Large intestine (tissue), 12 donors: ENCODE data around the gene RNF166. TPM values are rescaled to one million over a fixed set of nuclear protein-coding genes. Genes with fewer than 3 reads are reported as not detected.

Source experiments
- DNase-seq, 2 donors: peaks; one replicate each; pipeline versions ENCODE4 v3.0.0 to v3.0.0-alpha.2; 2013
- H3K27ac ChIP-seq: one replicate; pipeline ENCODE4 v1.5.1; 2013; ENCODE audit warnings: low read length
- H3K27me3 ChIP-seq: 2 replicates; pipeline ENCODE4 v1.6.1; 2013; ENCODE audit warnings: low read length; ENCODE audit not compliant: control insufficient read depth, insufficient read depth
- H3K36me3 ChIP-seq: 2 replicates; pipeline ENCODE4 v1.6.1; 2013; ENCODE audit warnings: low read length; ENCODE audit not compliant: control insufficient read depth, insufficient read depth
- H3K4me1 ChIP-seq: one replicate; pipeline ENCODE4 v1.6.1; 2013; ENCODE audit warnings: low read length; ENCODE audit not compliant: control insufficient read depth, insufficient read depth
- H3K4me3 ChIP-seq: one replicate; pipeline ENCODE4 v1.5.1; 2013; ENCODE audit warnings: low read length
- H3K9me3 ChIP-seq: one replicate; pipeline ENCODE4 v1.6.1; 2013; ENCODE audit warnings: mild to moderate bottlenecking, low read depth, low read length, moderate library complexity; ENCODE audit not compliant: control insufficient read depth
- WGBS: methylation state at CpG from one replicate; pipeline ENCODE4 v1.1.5; 2013; ENCODE audit warnings: low lambda C conversion rate; ENCODE audit not compliant: insufficient coverage; 5-methylcytosine and 5-hydroxymethylcytosine counted together
- long read RNA-seq, 11 donors: transcript quantifications; one replicate each; lab custom pipeline, GENCODE V29; 2026
- polyA plus RNA-seq: library from polyadenylated mRNA; unstranded; fragments of 120-200 nt; gene quantifications from one replicate; pipeline ENCODE4 v1.2.1, GENCODE V29; 2013

RNF166 gene, protein sequence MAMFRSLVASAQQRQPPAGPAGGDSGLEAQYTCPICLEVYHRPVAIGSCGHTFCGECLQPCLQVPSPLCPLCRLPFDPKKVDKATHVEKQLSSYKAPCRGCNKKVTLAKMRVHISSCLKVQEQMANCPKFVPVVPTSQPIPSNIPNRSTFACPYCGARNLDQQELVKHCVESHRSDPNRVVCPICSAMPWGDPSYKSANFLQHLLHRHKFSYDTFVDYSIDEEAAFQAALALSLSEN
- 13.3 TPM for polyA plus RNA-seq
- long read RNA-seq, donor 1, partial matches to known transcripts, result 0 of 4 reads
- long read RNA-seq, donor 1, other reads (novel, unspliced or antisense), result 0 of 4 reads
- long read RNA-seq, donor 2, partial matches to known transcripts, result 0 of 3 reads
- long read RNA-seq, donor 2, other reads (novel, unspliced or antisense), result 0 of 3 reads
- long read RNA-seq, donor 3, result 0 reads
- long read RNA-seq, donor 4, result 0 reads
- long read RNA-seq, donor 5, partial matches to known transcripts, result 0 of 2 reads
- long read RNA-seq, donor 5, other reads (novel, unspliced or antisense), result 0 of 2 reads
- long read RNA-seq, donor 6, partial matches to known transcripts, result 0 of 1 reads
- long read RNA-seq, donor 6, other reads (novel, unspliced or antisense), result 0 of 1 reads
- long read RNA-seq, donor 7, partial matches to known transcripts, result 0 of 2 reads
- long read RNA-seq, donor 7, other reads (novel, unspliced or antisense), result 0 of 2 reads
- long read RNA-seq, donor 8, partial matches to known transcripts, result 0 of 1 reads
- long read RNA-seq, donor 8, other reads (novel, unspliced or antisense), result 0 of 1 reads
- long read RNA-seq, donor 9, partial matches to known transcripts, result 0 of 2 reads
- long read RNA-seq, donor 9, other reads (novel, unspliced or antisense), result 0 of 2 reads
- long read RNA-seq, donor 10, partial matches to known transcripts, result 0 of 1 reads
- long read RNA-seq, donor 10, other reads (novel, unspliced or antisense), result 0 of 1 reads
- long read RNA-seq, donor 11, partial matches to known transcripts, result 0 of 4 reads
- long read RNA-seq, donor 11, other reads (novel, unspliced or antisense), result 0 of 4 reads

DNA sequence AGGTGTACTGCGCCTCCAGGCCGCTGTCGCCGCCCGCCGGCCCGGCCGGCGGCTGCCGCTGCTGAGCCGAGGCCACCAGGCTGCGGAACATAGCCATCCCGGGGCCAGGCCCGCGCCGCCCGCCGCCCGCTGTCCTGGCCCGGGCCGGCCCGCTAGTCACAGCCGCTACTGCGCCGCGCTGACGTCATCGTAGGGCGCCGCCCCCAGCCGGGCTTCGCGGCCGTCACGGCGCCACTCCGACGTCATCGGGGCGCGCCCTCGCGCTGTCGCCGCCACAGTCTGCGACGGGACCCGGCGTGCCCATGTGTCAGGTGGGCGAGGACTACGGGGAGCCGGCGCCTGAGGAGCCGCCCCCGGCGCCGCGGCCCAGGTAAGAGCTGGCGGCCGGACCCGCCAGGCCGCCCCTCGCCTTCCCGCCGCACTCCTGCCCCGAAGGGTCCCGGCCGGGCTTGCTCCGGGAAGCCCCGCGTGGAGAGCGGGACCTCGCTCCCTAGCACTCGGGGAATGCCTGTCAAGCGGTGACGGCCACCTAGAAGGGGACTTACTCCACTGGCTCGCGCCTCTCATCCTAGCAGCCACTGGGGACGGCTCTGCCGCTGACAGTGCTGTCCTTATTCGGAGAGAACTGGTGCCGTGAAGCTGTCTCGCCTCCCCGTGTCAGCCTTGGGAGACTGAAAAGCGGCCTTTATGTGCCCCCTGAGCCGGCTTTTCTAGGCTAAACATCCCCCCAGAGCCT lies at the start of gene RNF166, which contains the start of gene CTU2:
TSS of gene RNF166 (minus strand) at position 180 of the 736 bp plus-strand sequence. CDS start at position 97, 83 bp downstream.
TSS of gene CTU2 (plus strand) at position 275 of the 736 bp plus-strand sequence. CDS start at position 303, 28 bp downstream.
- H3K9me3 ChIP-seq, result no peaks in the 10 kb centered on the region
- WGBS, result 0% methylated on average over 1 of the region's 86 CpGs
- no peak within 1 kb of the TSS for H3K27ac ChIP-seq
- H3K36me3 ChIP-seq, result peaks cover 3% of the 10 kb centered on the region
- H3K27me3 ChIP-seq, result no peaks in the 10 kb centered on the region
- H3K4me1 ChIP-seq, result peaks cover 12% of the 10 kb centered on the region
- DNase-seq, result peak; percentile 88 to 90
- peak within 1 kb of the TSS; percentile 88 for H3K4me3 ChIP-seq

DNA sequence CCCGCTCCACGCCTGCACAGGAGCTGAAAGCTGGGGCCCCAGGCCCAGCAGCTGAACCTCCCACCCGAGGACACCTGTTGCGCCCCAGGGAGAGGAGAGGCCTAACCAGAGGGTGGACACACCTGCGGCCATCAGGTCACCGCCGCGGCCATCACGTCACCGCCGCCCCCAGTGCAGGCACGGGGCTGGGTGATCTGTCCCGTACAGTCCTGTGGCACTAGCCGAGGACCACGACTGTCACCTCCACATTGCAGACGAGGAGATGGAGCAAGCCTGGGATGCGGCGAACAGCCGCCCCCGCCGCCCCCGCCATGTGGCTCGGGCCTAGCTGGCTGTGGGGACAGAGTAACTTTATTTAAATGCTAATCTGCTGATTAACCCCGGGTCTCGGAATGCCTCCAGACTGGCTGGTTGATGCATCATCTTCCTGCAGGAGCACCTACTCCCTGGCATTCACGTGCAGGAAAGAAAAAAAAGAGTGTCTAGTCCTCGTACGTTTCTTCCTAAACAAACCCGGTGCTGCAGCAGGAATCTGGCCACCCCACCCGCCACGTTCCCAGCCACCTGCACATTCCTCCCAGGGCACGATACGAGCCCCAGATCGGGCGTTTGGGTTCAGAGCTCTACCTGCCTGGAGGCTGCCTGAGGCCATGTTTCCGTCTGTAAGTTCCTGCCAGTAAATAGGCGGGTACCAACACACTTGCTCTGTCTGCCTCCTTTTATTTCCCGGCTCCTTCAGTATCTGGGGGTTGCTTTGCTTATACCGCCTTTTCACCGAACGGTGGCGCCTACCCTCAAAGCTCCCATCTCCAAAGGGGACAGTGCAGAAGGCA lies 48.9 kb upstream of the RNF166 start:
- H3K4me3 ChIP-seq, result no peak overlapping the region
- peaks cover 11% of the 10 kb centered on the region for H3K4me1 ChIP-seq
- H3K27ac ChIP-seq, result no peak overlapping the region
- peaks cover 10% of the 10 kb centered on the region for H3K9me3 ChIP-seq
- peaks cover 13% of the 10 kb centered on the region for H3K36me3 ChIP-seq
- DNase-seq, result no peak
- no CpG with 5 or more reads among the region's 42 CpGs for WGBS
- H3K27me3 ChIP-seq, result no peaks in the 10 kb centered on the region

DNA sequence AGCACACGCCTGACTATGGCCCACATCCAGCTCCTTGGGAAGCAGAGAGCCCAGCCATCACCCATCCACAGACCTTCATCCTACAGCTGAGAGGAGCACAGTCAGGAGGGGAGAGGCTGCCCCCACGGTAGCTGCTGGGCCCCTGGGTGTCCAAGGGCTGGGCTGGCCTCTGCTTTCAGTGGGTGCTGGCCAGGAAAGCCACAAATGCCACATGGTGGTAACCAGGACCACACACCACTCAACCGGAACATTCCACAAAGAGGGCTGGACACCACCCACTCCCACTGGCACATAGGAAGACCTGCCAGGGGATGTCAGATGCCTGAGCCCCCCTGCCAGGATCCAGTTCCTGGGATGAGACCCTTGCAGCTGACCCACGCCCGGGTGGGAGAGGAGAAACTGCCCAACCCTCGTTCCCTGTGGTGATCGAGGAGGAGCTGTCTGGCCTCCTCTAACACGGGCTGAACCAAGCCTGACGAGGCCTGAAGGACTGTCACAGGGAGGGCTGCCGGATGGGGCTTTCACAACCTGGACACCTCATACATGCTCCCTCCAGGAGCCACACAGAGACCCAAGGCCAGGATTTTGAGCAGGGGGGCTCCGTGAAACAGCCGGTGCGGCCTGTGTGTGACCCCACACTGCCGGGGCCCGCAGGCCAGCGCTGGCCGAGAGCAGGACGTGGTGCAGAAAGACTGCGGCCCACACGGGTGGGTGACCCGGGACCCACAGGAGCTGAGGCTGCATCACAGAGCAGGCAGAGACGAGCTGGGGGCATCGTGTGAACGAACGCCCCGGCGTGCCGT lies 48.1 kb upstream of the RNF166 start:
- WGBS, result no CpG with 5 or more reads among the region's 28 CpGs
- Histone ChIP-seq H3K9me3 (peaks cover 7% of the 10 kb centered on the region), H3K36me3 (peaks cover 13% of the 10 kb centered on the region), H3K27ac (no peak overlapping the region), H3K4me3 (no peak overlapping the region), H3K27me3 (no peaks in the 10 kb centered on the region), H3K4me1 (peaks cover 4% of the 10 kb centered on the region)
- no peak for DNase-seq

DNA sequence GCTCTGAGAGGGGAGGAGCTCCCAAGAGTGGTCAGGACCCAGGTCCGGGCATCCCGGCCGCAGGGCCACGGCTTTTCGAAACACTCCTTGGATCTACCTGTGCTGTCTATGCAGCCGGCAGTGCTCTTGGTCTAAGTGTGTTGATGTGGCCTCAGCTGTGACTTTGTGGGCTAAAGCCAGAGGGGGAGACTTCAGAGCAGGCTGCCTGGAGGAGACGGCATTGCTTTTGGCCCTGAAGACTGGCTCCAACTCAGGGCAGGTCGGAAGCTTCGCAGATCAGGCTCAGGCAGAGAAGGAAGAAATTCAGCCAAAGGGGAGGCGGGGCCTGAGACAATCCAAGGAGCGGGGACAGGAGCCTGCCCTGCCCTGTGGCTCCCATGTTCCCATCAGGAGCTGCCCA lies 47.4 kb upstream of the RNF166 start:
- Histone ChIP-seq H3K9me3 (peaks cover 8% of the 10 kb centered on the region), H3K27me3 (no peaks in the 10 kb centered on the region), H3K4me1 (peaks cover 4% of the 10 kb centered on the region), H3K27ac (no peak overlapping the region), H3K4me3 (no peak overlapping the region), H3K36me3 (peaks cover 9% of the 10 kb centered on the region)
- WGBS, result no CpG with 5 or more reads among the region's 11 CpGs
- DNase-seq, result no peak

DNA sequence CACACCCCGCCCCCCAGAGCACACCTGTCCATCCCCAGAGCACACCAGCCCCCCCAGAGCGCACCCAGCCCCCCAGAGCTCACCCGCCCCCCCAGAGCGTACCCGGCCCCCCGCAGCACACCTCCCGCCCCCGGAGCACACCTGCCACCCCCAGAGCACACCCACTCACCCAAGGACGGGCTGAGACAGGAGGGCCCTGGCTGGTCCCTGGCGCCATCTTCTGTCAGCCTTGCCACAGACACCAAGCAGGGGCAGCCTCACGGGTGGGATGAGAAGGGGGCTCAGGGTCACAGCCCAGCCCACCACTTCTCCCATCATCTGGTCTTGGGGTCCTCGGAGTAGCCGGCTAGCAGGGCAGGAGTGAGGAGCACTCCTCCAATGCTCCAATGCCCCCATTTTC lies 47.0 kb upstream of the RNF166 start:
- H3K27ac ChIP-seq, result no peak overlapping the region
- WGBS, result no CpG with 5 or more reads among the region's 13 CpGs

DNA sequence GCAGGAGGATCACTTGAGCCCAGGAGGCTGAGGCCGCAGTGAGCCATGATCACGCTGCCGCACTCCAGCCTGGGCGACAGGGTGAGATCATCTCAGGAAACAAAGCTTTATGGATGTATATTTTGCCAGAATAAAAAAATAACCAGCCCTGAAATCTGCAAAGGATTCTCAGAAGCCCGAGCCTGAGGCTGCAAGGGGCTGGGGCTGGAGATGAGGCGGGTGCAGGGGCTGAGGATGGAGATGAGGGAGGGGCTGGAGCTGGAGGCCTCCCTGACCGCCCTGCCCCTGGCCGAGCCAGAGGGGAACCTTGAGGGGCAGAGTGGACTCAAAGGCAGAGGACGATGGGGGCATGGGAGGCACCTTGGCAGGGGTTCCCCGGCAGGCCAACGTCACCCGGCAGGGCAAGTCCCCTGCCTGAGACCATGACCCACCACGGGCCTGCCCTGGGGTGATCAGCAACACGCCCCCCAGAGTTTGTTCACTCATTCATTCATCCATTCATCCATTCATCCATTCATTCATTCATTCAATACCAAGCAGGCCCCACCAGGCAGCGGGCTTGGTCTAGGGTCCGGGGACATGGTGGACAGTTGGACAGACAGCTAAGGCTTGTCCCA lies 46.3 kb upstream of the RNF166 start:
- no CpG with 5 or more reads among the region's 16 CpGs for WGBS
- H3K27ac ChIP-seq, result no peak overlapping the region
- H3K27me3 ChIP-seq, result no peaks in the 10 kb centered on the region
- no peak for DNase-seq
- H3K9me3 ChIP-seq, result peaks cover 8% of the 10 kb centered on the region
- H3K4me1 ChIP-seq, result peaks cover 4% of the 10 kb centered on the region
- H3K36me3 ChIP-seq, result peaks cover 12% of the 10 kb centered on the region
- no peak overlapping the region for H3K4me3 ChIP-seq

More for the DNA sequence above, 47.0 kb upstream of the RNF166 start:
- Histone ChIP-seq H3K9me3 (peaks cover 8% of the 10 kb centered on the region), H3K36me3 (peaks cover 9% of the 10 kb centered on the region), H3K4me3 (no peak overlapping the region), H3K4me1 (peaks cover 4% of the 10 kb centered on the region), H3K27me3 (no peaks in the 10 kb centered on the region)
- no peak for DNase-seq

DNA sequence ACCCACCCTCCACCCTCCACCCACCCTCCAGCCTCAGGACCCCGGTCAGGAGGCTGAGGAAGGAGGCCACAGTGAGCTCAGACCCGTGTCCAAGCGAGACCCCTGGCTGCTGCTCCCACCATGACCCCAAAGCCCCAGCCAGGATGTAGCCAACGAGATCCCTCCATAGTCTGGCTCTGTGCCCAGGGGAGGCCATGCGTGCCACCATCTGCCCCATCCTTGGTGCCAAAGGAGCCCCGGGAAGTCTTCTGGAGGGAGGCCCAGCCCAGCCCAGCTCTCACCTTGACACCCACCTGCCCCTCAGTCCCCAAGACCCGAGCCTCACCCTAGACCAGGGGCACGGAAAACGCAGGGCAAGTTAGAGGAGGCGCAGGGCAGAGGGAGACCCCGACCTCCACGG lies 44.6 kb upstream of the RNF166 start:
- no peak for DNase-seq
- H3K4me1 ChIP-seq, result peaks cover 4% of the 10 kb centered on the region
- peaks cover 8% of the 10 kb centered on the region for H3K9me3 ChIP-seq
- H3K4me3 ChIP-seq, result no peak overlapping the region
- peaks cover 13% of the 10 kb centered on the region for H3K36me3 ChIP-seq
- no peak overlapping the region for H3K27ac ChIP-seq
- no peaks in the 10 kb centered on the region for H3K27me3 ChIP-seq
- WGBS, result no CpG with 5 or more reads among the region's 12 CpGs

DNA sequence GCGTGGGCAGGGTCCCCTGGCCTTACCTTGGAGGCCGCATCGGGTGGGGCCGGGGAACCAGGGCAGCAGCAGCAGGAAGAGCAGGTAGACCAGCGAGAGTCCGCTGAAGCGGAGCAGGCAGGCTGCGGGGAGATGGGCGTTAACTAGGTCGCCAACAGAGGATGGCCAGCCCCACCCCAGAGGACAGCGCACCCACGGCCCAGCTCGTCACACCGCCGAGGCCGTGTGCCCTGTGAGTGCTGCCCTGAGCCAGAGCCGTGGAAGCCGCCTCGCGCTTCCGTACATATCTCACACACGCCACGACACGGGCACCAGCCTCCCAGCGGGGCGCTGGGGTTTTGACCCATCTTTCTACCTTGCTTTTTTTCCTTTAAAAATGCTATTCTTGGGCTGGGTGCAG lies 43.1 kb upstream of the RNF166 start:
- peaks cover 13% of the 10 kb centered on the region for H3K36me3 ChIP-seq
- peaks cover 3% of the 10 kb centered on the region for H3K9me3 ChIP-seq
- H3K27ac ChIP-seq, result no peak overlapping the region
- no peak for DNase-seq
- no peak overlapping the region for H3K4me3 ChIP-seq
- H3K4me1 ChIP-seq, result peaks cover 2% of the 10 kb centered on the region
- WGBS, result no CpG with 5 or more reads among the region's 26 CpGs
- no peaks in the 10 kb centered on the region for H3K27me3 ChIP-seq
